GM19023 (cell line): ENCODE measurements around the gene KLK12.
"Not testable (repeated sequence)": the region's sequence is repeated elsewhere in the genome, so short reads cannot be mapped to it uniquely, and the experiment has no call there.

ENCODE experiments used
- ATAC-seq: cut with Tn5 transposase; IDR thresholded peaks from one replicate; pipeline ENCODE4 v1.9.1; 2021; ENCODE audit warnings: mild to moderate bottlenecking, moderate library complexity; ENCODE audit not compliant: unreplicated experiment

Gene KLK12

GRCh38 chr19:51016798-51017683 is 17.8 kb downstream of the KLK12 start:
- ATAC-seq = no peak

GRCh38 chr19:51015691-51016267 is 19.0 kb downstream of the KLK12 start:
- ATAC-seq = no peak

- ATAC-seq = no peak
Measured at GRCh38 chr19:51014242-51014641, 20.6 kb downstream of the KLK12 start.

DNA sequence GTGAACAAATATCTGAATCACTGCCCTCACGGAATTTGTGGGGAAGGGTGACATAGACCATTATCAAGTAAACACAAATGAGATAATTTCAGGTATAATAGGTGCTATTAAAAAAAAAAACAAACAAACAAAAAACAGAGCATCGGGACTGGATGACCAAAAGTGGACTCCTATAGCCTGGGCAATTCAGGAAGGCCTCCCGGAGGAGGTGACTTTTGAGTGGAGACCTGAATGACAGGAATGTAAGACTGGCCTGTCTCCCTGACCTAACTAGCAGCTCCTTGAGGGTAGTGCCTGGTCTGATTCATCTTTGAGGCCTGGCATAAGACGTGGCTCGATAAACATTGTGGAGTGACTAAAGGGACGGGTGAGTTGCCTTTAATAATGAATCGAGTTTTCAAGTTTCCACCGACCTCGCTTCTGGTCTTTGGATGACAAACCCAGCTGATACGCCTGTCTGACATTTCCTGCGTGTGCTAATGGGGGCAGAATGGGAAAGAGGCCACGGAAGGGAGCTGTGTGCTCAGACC is 22.1 kb downstream of the KLK12 start:
- no peak for ATAC-seq

DNA sequence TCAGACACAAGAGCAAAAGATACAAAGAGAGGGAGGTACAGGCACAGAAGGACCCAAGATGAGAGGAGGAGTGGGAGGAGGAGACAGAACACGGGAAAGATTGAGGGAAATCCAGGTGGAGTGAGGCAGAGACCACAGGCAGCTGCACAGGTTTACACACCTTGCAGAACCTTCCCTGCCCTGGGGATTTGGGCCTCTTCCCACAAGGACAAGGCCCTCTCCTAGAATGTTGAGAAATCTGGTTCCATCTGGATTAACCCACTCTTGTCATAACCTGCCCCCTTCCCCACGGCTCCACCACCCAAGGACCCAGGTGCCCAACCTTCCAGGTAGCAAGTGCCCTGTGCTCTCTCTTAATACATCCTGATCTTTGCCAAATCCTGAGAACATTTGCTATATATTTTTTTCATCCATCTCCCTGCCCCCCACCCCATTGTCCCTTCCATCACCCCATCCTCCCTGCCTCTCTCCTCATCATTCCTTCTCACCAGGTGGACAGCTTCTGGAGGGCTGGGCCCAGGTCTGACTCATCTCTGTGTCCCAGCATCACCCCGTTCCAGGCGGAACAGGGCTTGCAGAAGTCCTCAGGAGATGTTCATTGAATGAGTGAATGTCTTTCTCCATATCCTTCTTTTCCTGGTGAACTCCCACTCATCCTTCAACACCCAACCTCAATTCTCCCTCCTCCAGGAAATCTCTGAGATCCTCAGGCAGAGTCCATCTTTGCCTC is 24.6 kb downstream of the KLK12 start:
- no peak for ATAC-seq

GRCh38 chr19:51009061-51009891 is 25.5 kb downstream of the KLK12 start:
- no peak for ATAC-seq

DNA sequence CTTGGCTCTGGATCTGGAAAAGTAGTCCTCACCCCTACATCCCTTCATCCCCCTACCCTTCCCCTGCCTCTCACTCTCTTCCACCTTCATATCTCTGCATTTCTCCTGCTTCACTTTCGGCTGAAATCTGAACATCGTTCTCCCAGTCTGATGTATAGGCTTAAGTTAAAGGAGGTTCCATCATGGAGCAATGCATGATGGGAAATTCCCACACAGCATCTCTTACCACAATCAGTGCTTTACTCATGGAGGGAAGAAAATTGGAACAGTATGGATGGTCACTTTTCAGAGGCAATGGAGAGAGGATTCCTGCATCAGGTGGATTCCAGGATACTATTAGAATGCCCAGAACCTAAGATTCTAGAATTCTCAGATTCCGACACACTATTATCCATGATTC is 27.3 kb downstream of the KLK12 start:
- no peak for ATAC-seq

- ATAC-seq = no peak
Measured at GRCh38 chr19:51006406-51006805, 28.4 kb downstream of the KLK12 start.

DNA sequence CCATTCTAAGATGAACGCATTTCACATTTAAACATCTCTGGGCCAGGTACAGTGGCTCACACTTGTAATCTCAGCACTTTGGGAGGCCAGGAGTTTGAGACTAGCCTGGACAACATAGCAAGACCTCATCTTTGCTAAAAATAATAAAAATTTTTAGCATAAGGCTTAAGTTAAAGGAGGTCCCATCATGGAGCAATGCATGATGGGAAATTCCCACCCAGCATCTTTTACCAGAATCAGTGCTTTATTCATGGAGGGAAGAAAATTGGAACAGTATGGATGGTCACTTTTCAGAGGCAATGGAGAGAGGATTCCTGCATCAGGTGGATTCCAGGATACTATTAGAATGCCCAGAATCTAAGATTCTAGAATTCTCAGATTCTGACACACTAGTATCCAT is 29.6 kb downstream of the KLK12 start:
- no peak for ATAC-seq

DNA sequence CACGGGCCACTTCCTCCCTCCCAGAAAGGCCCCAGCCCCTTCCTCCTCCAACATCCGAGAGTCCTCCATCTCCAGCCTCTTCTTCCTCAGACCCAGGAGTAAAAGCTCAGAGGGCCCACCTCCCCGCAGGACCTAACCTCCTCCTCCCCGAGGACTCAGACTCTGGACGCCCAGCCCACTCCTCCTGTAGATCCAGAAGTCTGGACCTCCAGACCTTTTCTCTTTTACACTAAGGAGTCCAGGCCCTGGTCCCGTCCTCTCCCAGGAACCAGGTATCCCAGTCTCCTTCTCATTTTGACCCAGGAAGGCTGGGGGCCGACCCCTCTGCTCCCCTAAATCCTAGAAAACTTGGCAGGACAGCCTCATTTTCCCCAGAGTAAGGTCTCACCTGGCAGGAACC is 31.5 kb downstream of the KLK12 start:
- ATAC-seq = no peak

- ATAC-seq = no peak
Measured at GRCh38 chr19:51002542-51003311, 32.1 kb downstream of the KLK12 start.

GRCh38 chr19:51002089-51002532 is 32.7 kb downstream of the KLK12 start:
- no peak for ATAC-seq

GRCh38 chr19:51001515-51001914 is 33.3 kb downstream of the KLK12 start, which contains the start of gene KLK8:
Gene KLK8, minus strand, starts transcription at chr19:51001604. Its CDS starts 437 bp downstream, at chr19:51001167.
- no peak for ATAC-seq

GRCh38 chr19:51000981-51001380 is 33.8 kb downstream of the KLK12 start:
- ATAC-seq = no peak

- no peak for ATAC-seq
Measured at GRCh38 chr19:51000426-51000825, 34.4 kb downstream of the KLK12 start.

GRCh38 chr19:50998686-50999085 is 36.1 kb downstream of the KLK12 start:
- ATAC-seq = no peak

GRCh38 chr19:50998061-50998460 is 36.7 kb downstream of the KLK12 start:
- no peak for ATAC-seq

- no peak for ATAC-seq
Measured at GRCh38 chr19:50994129-50994528, 40.7 kb downstream of the KLK12 start.

GRCh38 chr19:50992666-50993035 is 42.2 kb downstream of the KLK12 start:
- no peak for ATAC-seq

DNA sequence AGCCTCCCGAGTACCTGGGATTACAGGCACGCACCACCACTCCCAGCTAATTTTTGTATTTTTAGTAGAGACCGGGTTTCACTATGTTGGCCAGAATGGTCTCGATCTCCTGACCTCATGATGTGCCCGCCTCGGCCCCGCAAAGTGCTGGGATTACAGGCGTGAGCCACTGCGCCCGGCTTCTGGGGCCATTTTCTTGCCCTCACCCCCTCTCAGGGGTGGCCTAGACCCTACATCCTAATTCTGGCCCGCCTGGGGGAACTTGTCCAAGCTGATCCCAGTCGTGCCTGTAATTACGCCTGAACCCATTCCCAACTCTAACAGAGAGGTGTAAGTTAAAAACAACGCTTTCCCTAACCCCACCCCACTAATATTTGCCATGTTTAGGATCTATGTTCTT is 50.4 kb downstream of the KLK12 start:
- ATAC-seq = not testable (repeated sequence)
